Measurements from ENCODE around the gene ACOX3.
"Not testable (repeated sequence)": the region's sequence is repeated elsewhere in the genome, so short reads cannot be mapped to it uniquely, and the experiment has no call there.

Gene ACOX3

GRCh38 chr4:8343967-8344331 is 96.6 kb downstream of the ACOX3 start:
- no peaks in the 10 kb centered on the region for H3K36me3 Mint-ChIP-seq
- no peaks in the 10 kb centered on the region for H3K4me1 Mint-ChIP-seq
- no peak overlapping the region for H3K4me3 Mint-ChIP-seq
- H3K27ac Mint-ChIP-seq = no peak overlapping the region
- H3K9me3 Mint-ChIP-seq = no peaks in the 10 kb centered on the region
- H3K27me3 Mint-ChIP-seq = peaks cover 5% of the 10 kb centered on the region

- H3K27me3 Mint-ChIP-seq = peaks cover 5% of the 10 kb centered on the region
- H3K4me1 Mint-ChIP-seq = no peaks in the 10 kb centered on the region
- H3K4me3 Mint-ChIP-seq = no peak overlapping the region
- H3K9me3 Mint-ChIP-seq = no peaks in the 10 kb centered on the region
- no peak overlapping the region for H3K27ac Mint-ChIP-seq
- no peaks in the 10 kb centered on the region for H3K36me3 Mint-ChIP-seq
Observed at GRCh38 chr4:8343262-8343966, 97.1 kb downstream of the ACOX3 start.

- Mint-ChIP-seq H3K27ac (no peak overlapping the region), H3K4me3 (no peak overlapping the region), H3K27me3 (peaks cover 5% of the 10 kb centered on the region), H3K4me1 (no peaks in the 10 kb centered on the region), H3K9me3 (no peaks in the 10 kb centered on the region), H3K36me3 (no peaks in the 10 kb centered on the region)
Observed at GRCh38 chr4:8342651-8343261, 97.8 kb downstream of the ACOX3 start.

GRCh38 chr4:8341691-8342090 is 98.8 kb downstream of the ACOX3 start:
- Mint-ChIP-seq H3K9me3 (no peaks in the 10 kb centered on the region), H3K36me3 (no peaks in the 10 kb centered on the region), H3K4me3 (no peak overlapping the region), H3K4me1 (no peaks in the 10 kb centered on the region), H3K27me3 (peaks cover 5% of the 10 kb centered on the region), H3K27ac (no peak overlapping the region)

- H3K4me1 Mint-ChIP-seq, H3K9me3 Mint-ChIP-seq, H3K4me3 Mint-ChIP-seq, H3K27ac Mint-ChIP-seq, H3K36me3 Mint-ChIP-seq, H3K27me3 Mint-ChIP-seq: not testable (repeated sequence)
Observed at GRCh38 chr4:8341281-8341680, 99.2 kb downstream of the ACOX3 start.

GRCh38 chr4:8340781-8341241 is 99.7 kb downstream of the ACOX3 start:
- Mint-ChIP-seq H3K9me3 (peaks cover 2% of the 10 kb centered on the region), H3K4me3 (no peak overlapping the region), H3K4me1 (no peaks in the 10 kb centered on the region), H3K27me3 (peaks cover 5% of the 10 kb centered on the region), H3K27ac (no peak overlapping the region), H3K36me3 (no peaks in the 10 kb centered on the region)

GRCh38 chr4:8338351-8338961 is 102.1 kb downstream of the ACOX3 start:
- Mint-ChIP-seq H3K4me3 (no peak overlapping the region), H3K9me3 (peaks cover 5% of the 10 kb centered on the region), H3K36me3 (no peaks in the 10 kb centered on the region), H3K27me3 (peaks cover 5% of the 10 kb centered on the region), H3K27ac (no peak overlapping the region), H3K4me1 (no peaks in the 10 kb centered on the region)

GRCh38 chr4:8336412-8337075 is 104.0 kb downstream of the ACOX3 start:
- Mint-ChIP-seq H3K27me3 (peaks cover 3% of the 10 kb centered on the region), H3K4me1 (no peaks in the 10 kb centered on the region), H3K9me3 (peaks cover 5% of the 10 kb centered on the region), H3K36me3 (no peaks in the 10 kb centered on the region), H3K4me3 (no peak overlapping the region), H3K27ac (no peak overlapping the region)

GRCh38 chr4:8335848-8336247 is 104.7 kb downstream of the ACOX3 start:
- Mint-ChIP-seq H3K27ac (no peak overlapping the region), H3K4me1 (no peaks in the 10 kb centered on the region), H3K9me3 (peaks cover 5% of the 10 kb centered on the region), H3K27me3 (peaks cover 3% of the 10 kb centered on the region), H3K36me3 (no peaks in the 10 kb centered on the region), H3K4me3 (no peak overlapping the region)

- Mint-ChIP-seq H3K27me3 (peaks cover 3% of the 10 kb centered on the region), H3K27ac (no peak overlapping the region), H3K9me3 (peaks cover 5% of the 10 kb centered on the region), H3K4me3 (no peak overlapping the region), H3K36me3 (no peaks in the 10 kb centered on the region), H3K4me1 (no peaks in the 10 kb centered on the region)
Observed at GRCh38 chr4:8334786-8335460, 105.6 kb downstream of the ACOX3 start.

GRCh38 chr4:8333726-8334460 is 106.6 kb downstream of the ACOX3 start:
- Mint-ChIP-seq H3K27ac (no peak overlapping the region), H3K4me3 (no peak overlapping the region), H3K4me1 (no peaks in the 10 kb centered on the region), H3K36me3 (no peaks in the 10 kb centered on the region), H3K27me3 (no peaks in the 10 kb centered on the region), H3K9me3 (peaks cover 5% of the 10 kb centered on the region)

- peaks cover 5% of the 10 kb centered on the region for H3K9me3 Mint-ChIP-seq
- no peak overlapping the region for H3K4me3 Mint-ChIP-seq
- H3K27me3 Mint-ChIP-seq = no peaks in the 10 kb centered on the region
- H3K27ac Mint-ChIP-seq = no peak overlapping the region
- no peaks in the 10 kb centered on the region for H3K36me3 Mint-ChIP-seq
- no peaks in the 10 kb centered on the region for H3K4me1 Mint-ChIP-seq
Observed at GRCh38 chr4:8332891-8333331, 107.6 kb downstream of the ACOX3 start.

- H3K9me3 Mint-ChIP-seq = peaks cover 5% of the 10 kb centered on the region
- H3K4me3 Mint-ChIP-seq = no peak overlapping the region
- H3K27ac Mint-ChIP-seq = no peak overlapping the region
- no peaks in the 10 kb centered on the region for H3K36me3 Mint-ChIP-seq
- no peaks in the 10 kb centered on the region for H3K27me3 Mint-ChIP-seq
- H3K4me1 Mint-ChIP-seq = no peaks in the 10 kb centered on the region
Observed at GRCh38 chr4:8332038-8332857, 108.3 kb downstream of the ACOX3 start.

- H3K27ac Mint-ChIP-seq = no peak overlapping the region
Observed at GRCh38 chr4:8331575-8331955, 109.0 kb downstream of the ACOX3 start.

More at GRCh38 chr4:8331575-8331955, 109.0 kb downstream of the ACOX3 start:
- Mint-ChIP-seq H3K4me1 (no peaks in the 10 kb centered on the region), H3K36me3 (no peaks in the 10 kb centered on the region), H3K9me3 (peaks cover 5% of the 10 kb centered on the region), H3K27me3 (no peaks in the 10 kb centered on the region), H3K4me3 (no peak overlapping the region)

Data from activated naive CD4-positive, alpha-beta T cell treated with anti-CD3 and anti-CD28 coated beads, Interleukin-2, amount 50 U/mL, for 24 hours (primary cell).